Peyer's patch (tissue), 4 donors: ENCODE data around the gene C1orf105.

Experiments used
- POLR2A ChIP-seq, 2 donors: fragments of 450-650 bp; IDR thresholded peaks; one replicate each; pipeline ENCODE4 v1.5.1; 2017; ENCODE audit warnings: antibody characterized with exemption in 2 of 2, mild to moderate bottlenecking in 2 of 2, moderate library complexity in 2 of 2
- TF ChIP-seq, protein P1 (sequence below), 6 experiments: fragments of 450-650 bp in 4 of 6; fragments of 200-600 bp in 2 of 6; sonication (generic) in 1 of 6; IDR thresholded peaks; one replicate each; pipeline ENCODE4 v1.5.1; 2017 to 2019; ENCODE audit warnings: antibody characterized with exemption in 6 of 6, mild to moderate bottlenecking in 3 of 6, moderate library complexity in 1 of 6

DNA sequence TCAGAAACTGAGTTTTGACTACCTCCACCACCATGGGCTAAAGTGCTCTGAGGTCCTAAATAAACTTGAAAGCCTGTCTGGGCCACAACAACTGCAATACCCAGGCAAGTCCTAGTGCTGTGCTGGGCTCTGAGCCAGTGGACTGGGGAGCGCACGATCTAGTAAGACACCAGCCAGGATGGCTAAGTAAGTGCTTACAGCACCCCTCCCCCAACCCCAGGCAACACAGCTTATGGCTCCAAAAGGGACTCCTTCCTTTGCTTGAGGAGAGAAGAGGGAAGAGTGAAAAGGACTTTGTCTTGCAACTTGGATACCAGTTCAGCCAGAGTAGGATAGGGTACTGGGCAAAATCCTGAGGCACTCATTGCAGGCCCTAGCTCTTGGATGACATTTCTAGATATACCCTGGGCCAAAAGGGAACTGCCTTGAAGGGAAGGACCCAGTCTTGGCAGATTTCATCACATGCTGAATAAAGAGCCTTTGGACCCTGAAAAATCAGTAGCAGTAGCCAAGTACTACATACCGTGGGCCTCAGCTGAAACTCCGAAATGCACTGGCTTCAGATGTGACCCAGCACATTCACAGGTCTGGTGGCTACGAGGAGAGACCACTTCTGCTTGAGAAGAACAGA, 1.6 kb downstream of the C1orf105 start:
- TF ChIP-seq, protein P1, sequence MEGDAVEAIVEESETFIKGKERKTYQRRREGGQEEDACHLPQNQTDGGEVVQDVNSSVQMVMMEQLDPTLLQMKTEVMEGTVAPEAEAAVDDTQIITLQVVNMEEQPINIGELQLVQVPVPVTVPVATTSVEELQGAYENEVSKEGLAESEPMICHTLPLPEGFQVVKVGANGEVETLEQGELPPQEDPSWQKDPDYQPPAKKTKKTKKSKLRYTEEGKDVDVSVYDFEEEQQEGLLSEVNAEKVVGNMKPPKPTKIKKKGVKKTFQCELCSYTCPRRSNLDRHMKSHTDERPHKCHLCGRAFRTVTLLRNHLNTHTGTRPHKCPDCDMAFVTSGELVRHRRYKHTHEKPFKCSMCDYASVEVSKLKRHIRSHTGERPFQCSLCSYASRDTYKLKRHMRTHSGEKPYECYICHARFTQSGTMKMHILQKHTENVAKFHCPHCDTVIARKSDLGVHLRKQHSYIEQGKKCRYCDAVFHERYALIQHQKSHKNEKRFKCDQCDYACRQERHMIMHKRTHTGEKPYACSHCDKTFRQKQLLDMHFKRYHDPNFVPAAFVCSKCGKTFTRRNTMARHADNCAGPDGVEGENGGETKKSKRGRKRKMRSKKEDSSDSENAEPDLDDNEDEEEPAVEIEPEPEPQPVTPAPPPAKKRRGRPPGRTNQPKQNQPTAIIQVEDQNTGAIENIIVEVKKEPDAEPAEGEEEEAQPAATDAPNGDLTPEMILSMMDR (IDR thresholded peaks at IDR 0.05), result no peak
- TF ChIP-seq POLR2A (IDR thresholded peaks at IDR 0.05), result no peak
